Measurements from ENCODE around the gene ARHGAP45.

DNA sequence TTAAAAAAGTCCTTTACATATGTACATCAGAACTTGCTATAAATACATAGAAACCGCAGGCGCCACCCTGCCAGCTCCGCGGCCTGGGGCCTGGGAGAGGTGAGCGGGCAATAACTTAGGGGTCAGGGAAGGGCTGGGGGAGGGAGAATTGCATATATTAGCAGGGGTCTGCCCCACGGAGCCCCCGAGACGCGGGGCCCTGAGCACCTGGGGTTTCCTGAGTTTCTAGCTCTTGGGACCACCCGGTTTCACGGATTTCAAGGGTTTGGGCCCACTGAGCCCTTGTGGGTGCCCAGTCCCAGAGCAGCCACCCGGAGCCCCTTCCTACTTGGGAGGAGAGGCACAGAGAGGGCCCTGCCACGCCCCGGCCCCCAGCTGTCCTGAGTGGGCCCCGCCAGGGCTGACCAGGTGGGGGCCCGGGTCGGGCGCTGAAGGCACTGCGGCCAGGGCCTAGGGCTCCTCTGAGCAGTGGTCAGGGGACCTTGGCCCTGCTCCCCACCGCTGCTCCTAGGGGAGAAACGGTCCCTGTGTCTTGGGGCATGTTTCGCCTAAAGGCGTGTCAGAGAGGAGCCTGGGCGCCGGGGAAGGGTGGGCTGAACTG lies 40.8 kb downstream of the ARHGAP45 start:
- TF ChIP-seq EP300 (IDR thresholded peaks at IDR 0.05; ENCODE audit: borderline replicate concordance in 1 of 2, low read depth in 2 of 2, low read length in 2 of 2) (no peak), CEBPB (IDR thresholded peaks at IDR 0.05; ENCODE audit: low read depth, low read length) (no peak)
